Activated naive CD8-positive, alpha-beta T cell treated with anti-CD3 and anti-CD28 coated beads for 36 hours (primary cell): Measurements from ENCODE around the gene STAT3. TPM values are rescaled to one million over a fixed set of nuclear protein-coding genes. Genes with fewer than 3 reads are reported as not detected.
A peak's percentile ranks its signal among the peaks of the same experiment; 100 is the strongest.

Experiments used
- DNase-seq: peaks from one replicate; pipeline ENCODE4 v3.0.0; 2021
- H3K27ac Mint-ChIP-seq: one replicate; pipeline ENCODE4 v1.8.0; 2022; ENCODE audit warnings: mild to moderate bottlenecking, moderate library complexity, mixed read lengths
- H3K27me3 Mint-ChIP-seq: one replicate; pipeline ENCODE4 v1.8.0; 2022; ENCODE audit warnings: mild to moderate bottlenecking, mixed read lengths
- H3K36me3 Mint-ChIP-seq: one replicate; pipeline ENCODE4 v1.8.0; 2021; ENCODE audit warnings: mild to moderate bottlenecking, mixed read lengths
- H3K4me1 Mint-ChIP-seq: one replicate; pipeline ENCODE4 v1.8.0; 2021; ENCODE audit warnings: mixed read lengths
- H3K4me3 Mint-ChIP-seq: one replicate; pipeline ENCODE4 v1.8.0; 2022; ENCODE audit warnings: mild to moderate bottlenecking, moderate library complexity, mixed read lengths
- H3K9me3 Mint-ChIP-seq: one replicate; pipeline ENCODE4 v1.8.0; 2022; ENCODE audit warnings: mixed read lengths
- total RNA-seq, 2 experiments: library from RNA; stranded (reverse); gene quantifications; one replicate each; pipeline ENCODE4 v1.2.3, GENCODE V29; 2021

STAT3 gene
- total RNA-seq, 2 experiments from 2014 or later: 221 to 223 TPM

DNA sequence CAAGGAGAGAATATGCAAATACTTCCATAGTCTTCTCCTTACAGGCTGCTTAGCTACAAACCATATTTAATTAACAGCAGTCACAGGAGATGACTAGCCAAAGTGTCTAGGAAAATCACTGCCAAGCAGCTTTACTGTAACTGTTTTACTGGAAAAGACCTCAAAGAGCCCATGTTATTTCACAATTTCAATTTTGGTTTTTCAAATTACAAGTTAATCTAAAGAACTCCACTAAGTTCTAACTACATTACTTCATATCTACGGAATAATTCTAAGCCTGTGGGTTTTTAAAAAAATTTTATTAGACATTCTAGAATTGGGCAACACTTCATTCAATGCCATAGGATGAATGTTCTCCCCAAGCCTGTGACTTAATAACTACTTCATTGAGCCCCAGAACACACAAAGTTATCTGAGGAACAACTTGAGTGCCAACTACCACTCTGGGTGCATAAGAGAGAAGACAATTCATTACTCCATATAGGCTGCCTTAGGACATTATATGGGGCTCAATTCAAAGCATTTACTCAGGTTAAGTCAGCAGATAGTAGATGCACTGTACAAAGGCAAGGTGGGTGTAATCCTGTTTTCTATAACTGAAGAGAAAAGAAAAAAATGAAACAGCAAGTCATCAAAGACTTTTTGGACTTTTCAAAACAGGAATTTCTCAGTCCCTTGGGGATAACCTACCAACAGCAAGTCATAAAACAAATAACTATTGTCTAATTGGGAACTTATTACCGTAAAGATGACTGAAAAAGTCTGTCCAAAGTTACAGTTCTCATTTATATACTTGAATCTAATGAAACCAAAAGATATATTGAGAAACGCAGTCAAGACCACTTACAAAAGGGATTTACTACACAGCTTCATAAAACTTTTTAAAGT is 33.0 kb downstream of the STAT3 start:
- H3K4me3 Mint-ChIP-seq: peak overlapping the region; percentile 22

DNA sequence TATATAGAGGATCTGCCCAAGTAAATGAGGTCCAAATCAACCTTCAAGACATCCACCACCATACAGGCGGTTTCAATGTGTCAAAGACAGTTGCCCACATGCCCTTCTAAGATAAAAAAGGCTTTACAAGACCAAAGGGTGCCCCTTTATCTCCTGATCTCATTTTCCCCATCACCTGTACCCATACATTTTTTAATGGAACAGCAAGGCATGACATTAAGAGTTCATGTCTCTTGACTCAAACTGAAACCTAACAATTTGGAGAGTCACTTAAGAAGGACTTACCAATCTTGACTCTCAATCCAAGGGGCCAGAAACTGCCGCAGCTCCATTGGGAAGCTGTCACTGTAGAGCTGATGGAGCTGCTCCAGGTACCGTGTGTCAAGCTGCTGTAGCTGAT is 40.1 kb downstream of the STAT3 start:
- no peak for DNase-seq
- H3K27me3 Mint-ChIP-seq: no peaks in the 10 kb centered on the region
- H3K27ac Mint-ChIP-seq: peak overlapping the region; percentile 71
- H3K9me3 Mint-ChIP-seq: no peaks in the 10 kb centered on the region
- H3K4me1 Mint-ChIP-seq: peaks cover 38% of the 10 kb centered on the region
- peaks cover 44% of the 10 kb centered on the region for H3K36me3 Mint-ChIP-seq
- no peak overlapping the region for H3K4me3 Mint-ChIP-seq

More for the DNA sequence above, 33.0 kb downstream of the STAT3 start:
- no peak for DNase-seq
- H3K4me1 Mint-ChIP-seq: peaks cover 40% of the 10 kb centered on the region
- no peak overlapping the region for H3K27ac Mint-ChIP-seq
- H3K36me3 Mint-ChIP-seq: peaks cover 23% of the 10 kb centered on the region
- no peaks in the 10 kb centered on the region for H3K9me3 Mint-ChIP-seq
- no peaks in the 10 kb centered on the region for H3K27me3 Mint-ChIP-seq

GRCh38 chr17:42347606-42348005 is 40.6 kb downstream of the STAT3 start:
- H3K27ac Mint-ChIP-seq: peak overlapping the region; percentile 40
- H3K9me3 Mint-ChIP-seq: no peaks in the 10 kb centered on the region
- no peak for DNase-seq
- H3K4me3 Mint-ChIP-seq: no peak overlapping the region
- no peaks in the 10 kb centered on the region for H3K27me3 Mint-ChIP-seq
- peaks cover 49% of the 10 kb centered on the region for H3K36me3 Mint-ChIP-seq
- peaks cover 42% of the 10 kb centered on the region for H3K4me1 Mint-ChIP-seq

- no peak for DNase-seq
- Mint-ChIP-seq H3K36me3 (peaks cover 53% of the 10 kb centered on the region), H3K4me3 (no peak overlapping the region), H3K4me1 (peaks cover 45% of the 10 kb centered on the region), H3K27me3 (no peaks in the 10 kb centered on the region), H3K9me3 (no peaks in the 10 kb centered on the region), H3K27ac (peak overlapping the region; percentile 40)
Measured at GRCh38 chr17:42347198-42347597, 41.0 kb downstream of the STAT3 start.

GRCh38 chr17:42346481-42346880 is 41.8 kb downstream of the STAT3 start:
- Mint-ChIP-seq H3K36me3 (peaks cover 57% of the 10 kb centered on the region), H3K4me1 (peaks cover 50% of the 10 kb centered on the region)

DNA sequence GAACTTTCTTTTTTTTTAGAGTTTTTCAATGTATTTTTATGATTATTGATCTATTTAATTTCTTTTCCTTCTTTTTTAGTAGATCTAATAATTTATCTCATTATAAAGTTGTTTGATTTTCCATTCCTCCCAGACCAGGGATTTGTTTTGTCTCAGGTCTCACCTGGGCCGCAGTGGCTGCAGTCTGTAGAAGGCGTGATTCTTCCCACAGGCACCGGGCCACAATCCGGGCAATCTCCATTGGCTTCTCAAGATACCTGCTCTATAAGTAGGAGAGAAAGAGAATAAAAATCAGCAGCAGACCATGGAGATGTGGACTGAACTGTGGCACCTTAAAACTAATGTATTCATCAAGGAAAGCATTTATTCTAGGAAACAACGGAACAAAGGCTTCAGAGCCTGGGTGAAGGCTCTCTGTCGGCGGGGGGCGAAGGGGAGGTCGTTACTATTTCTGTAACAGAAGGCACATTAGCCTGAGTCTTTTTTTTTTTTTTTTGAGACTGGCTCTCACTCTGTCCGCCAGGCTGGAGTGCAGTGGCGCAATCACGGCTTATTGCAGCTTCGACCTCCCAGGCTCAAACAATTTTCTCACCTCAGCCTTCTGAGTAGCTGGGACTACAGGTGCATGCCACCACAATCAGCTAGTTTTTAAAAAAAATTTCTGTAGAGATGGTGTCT is 42.7 kb downstream of the STAT3 start:
- H3K36me3 Mint-ChIP-seq: peaks cover 66% of the 10 kb centered on the region
- DNase-seq: no peak
- no peaks in the 10 kb centered on the region for H3K9me3 Mint-ChIP-seq
- peaks cover 59% of the 10 kb centered on the region for H3K4me1 Mint-ChIP-seq
- H3K27ac Mint-ChIP-seq: no peak overlapping the region
- H3K4me3 Mint-ChIP-seq: no peak overlapping the region
- H3K27me3 Mint-ChIP-seq: no peaks in the 10 kb centered on the region

More at GRCh38 chr17:42346481-42346880, 41.8 kb downstream of the STAT3 start:
- Mint-ChIP-seq H3K27ac (no peak overlapping the region), H3K4me3 (no peak overlapping the region), H3K9me3 (no peaks in the 10 kb centered on the region), H3K27me3 (no peaks in the 10 kb centered on the region)
- no peak for DNase-seq

DNA sequence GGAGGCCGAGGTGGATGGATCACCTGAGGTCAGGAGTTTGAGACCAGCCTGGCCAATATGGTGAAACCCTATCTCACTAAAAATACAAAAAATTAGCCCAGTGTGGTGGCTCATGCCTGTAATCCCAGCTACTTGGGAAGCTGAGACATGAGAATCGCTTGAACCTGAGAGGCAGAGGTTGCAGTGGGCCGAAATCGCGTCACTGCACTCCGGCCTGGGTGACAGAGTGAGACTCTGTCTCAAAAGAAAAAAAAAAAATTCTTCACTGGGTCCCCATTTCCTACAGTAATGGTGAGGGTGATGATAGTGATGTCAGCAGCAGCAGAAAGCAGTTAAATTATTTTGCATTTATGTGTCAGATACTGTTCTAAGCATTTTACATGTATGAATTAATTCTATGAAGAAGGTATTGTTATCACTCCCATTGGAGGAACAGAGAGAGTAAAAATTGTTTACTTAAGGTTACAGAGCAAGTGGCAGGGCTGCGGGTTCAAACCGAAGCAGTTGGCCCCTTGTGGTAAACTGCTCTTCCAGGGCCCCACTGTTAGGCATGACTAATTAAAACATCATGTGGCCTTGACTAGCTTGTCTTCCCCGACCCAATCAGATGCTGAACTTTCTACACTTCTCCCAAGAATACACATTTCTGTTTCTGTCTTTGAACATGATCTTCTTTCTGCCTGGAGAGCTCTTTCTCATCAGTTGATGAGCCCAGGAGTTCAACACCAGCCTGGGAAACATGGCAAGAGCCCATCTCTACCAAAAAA is 45.8 kb downstream of the STAT3 start:
- Mint-ChIP-seq H3K36me3 (peaks cover 74% of the 10 kb centered on the region), H3K27ac (peak overlapping the region; percentile 87), H3K9me3 (no peaks in the 10 kb centered on the region), H3K4me1 (peaks cover 52% of the 10 kb centered on the region), H3K4me3 (peak overlapping the region; percentile 29), H3K27me3 (no peaks in the 10 kb centered on the region)
- DNase-seq: peak; percentile 38

DNA sequence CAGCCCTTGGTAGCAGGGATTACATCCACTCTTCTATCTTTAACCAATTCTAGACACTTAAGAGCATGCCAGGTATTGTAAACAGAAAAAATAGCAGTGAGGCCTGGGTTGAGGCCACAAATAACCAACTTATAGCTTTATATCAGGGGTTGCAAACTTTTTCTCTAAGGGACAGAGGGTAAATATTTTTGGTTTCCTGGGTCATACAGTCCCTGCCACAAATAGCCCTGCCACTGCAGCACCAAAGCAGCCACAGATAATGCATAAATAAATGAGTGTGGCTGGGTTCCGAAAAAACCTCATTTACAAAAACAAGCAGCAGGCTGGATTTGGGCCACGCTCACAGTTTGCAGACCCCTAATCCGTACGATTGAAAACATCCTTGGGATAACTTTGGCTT is 46.7 kb downstream of the STAT3 start:
- peak overlapping the region; percentile 93 for H3K27ac Mint-ChIP-seq
- peaks cover 54% of the 10 kb centered on the region for H3K4me1 Mint-ChIP-seq
- no peak for DNase-seq
- peaks cover 77% of the 10 kb centered on the region for H3K36me3 Mint-ChIP-seq
- no peaks in the 10 kb centered on the region for H3K27me3 Mint-ChIP-seq
- no peaks in the 10 kb centered on the region for H3K9me3 Mint-ChIP-seq
- H3K4me3 Mint-ChIP-seq: peak overlapping the region; percentile 54

DNA sequence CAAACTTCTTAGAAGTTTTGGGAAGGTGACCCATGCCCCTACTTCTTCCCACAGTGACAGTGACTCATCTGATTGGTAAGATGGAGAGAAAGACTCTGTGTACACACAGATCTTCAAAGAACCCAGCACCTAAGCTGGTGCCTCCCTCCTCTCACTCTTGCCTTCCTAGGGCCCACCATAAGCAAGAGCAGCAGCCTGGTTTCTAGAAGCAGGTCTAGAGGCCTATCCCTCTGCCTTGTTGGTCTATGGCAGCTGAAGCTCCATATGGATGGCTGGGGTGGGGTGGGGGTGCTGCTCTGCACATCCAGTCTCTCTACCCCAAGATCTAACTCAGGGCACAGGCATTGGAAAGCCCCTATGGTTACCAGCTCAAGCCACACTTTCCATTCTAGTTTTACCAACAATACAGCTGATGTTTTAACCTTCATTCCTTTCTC is 47.5 kb downstream of the STAT3 start:
- peaks cover 59% of the 10 kb centered on the region for H3K4me1 Mint-ChIP-seq

GRCh38 chr17:42339221-42339620 is 49.0 kb downstream of the STAT3 start:
- no peaks in the 10 kb centered on the region for H3K9me3 Mint-ChIP-seq
- H3K27me3 Mint-ChIP-seq: no peaks in the 10 kb centered on the region
- DNase-seq: no peak
- H3K27ac Mint-ChIP-seq: peak overlapping the region; percentile 57
- no peak overlapping the region for H3K4me3 Mint-ChIP-seq
- peaks cover 70% of the 10 kb centered on the region for H3K4me1 Mint-ChIP-seq
- H3K36me3 Mint-ChIP-seq: peaks cover 76% of the 10 kb centered on the region

More for the DNA sequence above, 47.5 kb downstream of the STAT3 start:
- peak; percentile 60 for DNase-seq
- peak overlapping the region; percentile 54 for H3K4me3 Mint-ChIP-seq
- H3K9me3 Mint-ChIP-seq: no peaks in the 10 kb centered on the region
- peak overlapping the region; percentile 93 for H3K27ac Mint-ChIP-seq
- no peaks in the 10 kb centered on the region for H3K27me3 Mint-ChIP-seq
- H3K36me3 Mint-ChIP-seq: peaks cover 73% of the 10 kb centered on the region

GRCh38 chr17:42338427-42338985 is 49.7 kb downstream of the STAT3 start:
- peaks cover 70% of the 10 kb centered on the region for H3K4me1 Mint-ChIP-seq
- H3K27me3 Mint-ChIP-seq: no peaks in the 10 kb centered on the region
- H3K4me3 Mint-ChIP-seq: peak overlapping the region; percentile 61
- DNase-seq: no peak
- no peaks in the 10 kb centered on the region for H3K9me3 Mint-ChIP-seq
- peaks cover 75% of the 10 kb centered on the region for H3K36me3 Mint-ChIP-seq
- H3K27ac Mint-ChIP-seq: peak overlapping the region; percentile 84

DNA sequence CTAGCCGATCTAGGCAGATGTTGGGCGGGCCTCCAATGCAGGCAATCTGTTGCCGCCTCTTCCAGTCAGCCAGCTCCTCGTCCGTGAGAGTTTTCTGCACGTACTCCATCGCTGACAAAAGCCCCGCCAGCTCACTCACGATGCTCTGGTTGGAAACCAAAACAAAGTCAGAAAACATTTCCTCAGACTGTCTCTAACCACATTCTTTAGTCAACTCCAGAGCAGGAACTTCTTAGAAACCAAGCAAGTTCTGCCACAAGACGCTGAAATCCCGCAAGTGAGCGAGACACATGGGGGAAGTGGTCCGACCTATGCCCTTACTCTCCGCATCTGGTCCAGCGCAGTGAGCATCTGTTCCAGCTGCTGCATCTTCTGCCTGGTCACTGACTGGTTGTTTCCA is 50.8 kb downstream of the STAT3 start:
- peak; percentile 81 for DNase-seq
- no peaks in the 10 kb centered on the region for H3K9me3 Mint-ChIP-seq
- no peaks in the 10 kb centered on the region for H3K27me3 Mint-ChIP-seq
- peak overlapping the region; percentile 48 for H3K4me3 Mint-ChIP-seq
- H3K27ac Mint-ChIP-seq: peak overlapping the region; percentile 89
- H3K4me1 Mint-ChIP-seq: peaks cover 70% of the 10 kb centered on the region
- peaks cover 73% of the 10 kb centered on the region for H3K36me3 Mint-ChIP-seq

GRCh38 chr17:42334677-42335076 is 53.6 kb downstream of the STAT3 start:
- peaks cover 52% of the 10 kb centered on the region for H3K4me1 Mint-ChIP-seq
- H3K27ac Mint-ChIP-seq: peak overlapping the region; percentile 71
- peaks cover 68% of the 10 kb centered on the region for H3K36me3 Mint-ChIP-seq
- H3K4me3 Mint-ChIP-seq: no peak overlapping the region
- H3K27me3 Mint-ChIP-seq: no peaks in the 10 kb centered on the region
- no peaks in the 10 kb centered on the region for H3K9me3 Mint-ChIP-seq
- no peak for DNase-seq

DNA sequence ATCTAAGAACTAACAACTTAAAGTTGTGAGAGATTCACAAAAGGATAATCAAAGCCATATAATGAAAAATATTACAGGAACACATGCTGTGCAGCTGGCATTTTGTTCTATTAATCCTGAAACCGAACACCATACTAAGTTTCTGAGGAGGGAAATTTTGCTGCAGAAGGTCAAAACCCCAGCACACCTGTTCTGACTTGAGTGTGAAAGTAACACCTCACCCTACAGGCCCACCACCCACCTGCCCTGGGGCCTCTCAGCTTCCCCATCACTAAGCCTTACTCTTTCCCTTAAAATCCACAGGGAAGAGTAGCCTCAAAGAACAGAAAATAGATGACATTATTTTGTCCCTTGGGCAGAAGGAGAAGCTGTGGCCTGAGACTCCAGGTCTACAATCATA is 55.2 kb downstream of the STAT3 start:
- Mint-ChIP-seq H3K4me3 (peak overlapping the region; percentile 25), H3K4me1 (peaks cover 41% of the 10 kb centered on the region), H3K27ac (peak overlapping the region; percentile 85), H3K36me3 (peaks cover 67% of the 10 kb centered on the region), H3K27me3 (no peaks in the 10 kb centered on the region), H3K9me3 (no peaks in the 10 kb centered on the region)
- DNase-seq: peak; percentile 52
